Inflammatory macrophage treated with lipopolysaccharide for 4 hours (primary cell): Measurements from ENCODE around the gene CHN2.

Experiments
- DNase-seq: peaks from one replicate; pipeline ENCODE4 v3.0.0-alpha.2; 2020

CHN2 gene

GRCh38 chr7:29447828-29448227, 253.3 kb downstream of the CHN2 start:
- no peak for DNase-seq

GRCh38 chr7:29449569-29450260, 255.1 kb downstream of the CHN2 start:
- DNase-seq: no peak

- no peak for DNase-seq
Measured at GRCh38 chr7:29453021-29453420, 258.4 kb downstream of the CHN2 start.

- no peak for DNase-seq
Measured at GRCh38 chr7:29454464-29454863, 259.9 kb downstream of the CHN2 start.

- no peak for DNase-seq
Measured at GRCh38 chr7:29454899-29455451, 260.4 kb downstream of the CHN2 start.

- no peak for DNase-seq
Measured at GRCh38 chr7:29457141-29457561, 262.6 kb downstream of the CHN2 start.

- DNase-seq: no peak
Measured at GRCh38 chr7:29457565-29458011, 263.0 kb downstream of the CHN2 start.

GRCh38 chr7:29458933-29459332, 264.4 kb downstream of the CHN2 start:
- DNase-seq: no peak

GRCh38 chr7:29459589-29459988, 265.0 kb downstream of the CHN2 start:
- DNase-seq: no peak

GRCh38 chr7:29461996-29462395, 267.4 kb downstream of the CHN2 start:
- no peak for DNase-seq

- no peak for DNase-seq
Measured at GRCh38 chr7:29463504-29464158, 269.1 kb downstream of the CHN2 start.

GRCh38 chr7:29464753-29465152, 270.2 kb downstream of the CHN2 start:
- DNase-seq: no peak

- DNase-seq: no peak
Measured at GRCh38 chr7:29467193-29467926, 272.8 kb downstream of the CHN2 start.

- no peak for DNase-seq
Measured at GRCh38 chr7:29468196-29468595, 273.6 kb downstream of the CHN2 start.

- DNase-seq: no peak
Measured at GRCh38 chr7:29469281-29469680, 274.7 kb downstream of the CHN2 start.

GRCh38 chr7:29469976-29470557, 275.5 kb downstream of the CHN2 start:
- no peak for DNase-seq

GRCh38 chr7:29471444-29472138, 277.0 kb downstream of the CHN2 start:
- DNase-seq: no peak

GRCh38 chr7:29476916-29477315, 282.3 kb downstream of the CHN2 start:
- DNase-seq: no peak

GRCh38 chr7:29478226-29478625, 283.7 kb downstream of the CHN2 start:
- DNase-seq: no peak

- no peak for DNase-seq
Measured at GRCh38 chr7:29478687-29479240, 284.2 kb downstream of the CHN2 start.

GRCh38 chr7:29479301-29480200, 285.0 kb downstream of the CHN2 start:
- DNase-seq: no peak
